AG10803 (cell line): Measurements from ENCODE around the gene AHDC1.
A peak's percentile ranks its signal among the peaks of the same experiment; 100 is the strongest.

Experiments used
- DNase-seq: peaks from one replicate; pipeline ENCODE4 v3.0.0; 2010; ENCODE audit warnings: low read depth
- H3K4me3 ChIP-seq: 2 replicates; pipeline ENCODE4 v1.5.1; 2011; ENCODE audit warnings: mild to moderate bottlenecking, low read length, control low read depth
- CTCF ChIP-seq: conservative IDR thresholded peaks from 2 replicates; pipeline ENCODE4 v1.5.1; 2011; ENCODE audit warnings: mild to moderate bottlenecking, low read length, control low read depth, inconsistent platforms

Gene AHDC1

GRCh38 chr1:27581823-27582243 is 22.1 kb downstream of the AHDC1 start:
- H3K4me3 ChIP-seq: no peak overlapping the region
- DNase-seq: no peak
- no peak for TF ChIP-seq CTCF

GRCh38 chr1:27577504-27578188 is 26.3 kb downstream of the AHDC1 start:
- no peak for TF ChIP-seq CTCF
- no peak for DNase-seq
- no peak overlapping the region for H3K4me3 ChIP-seq

- DNase-seq: no peak
- H3K4me3 ChIP-seq: no peak overlapping the region
- TF ChIP-seq CTCF: no peak
These were observed 27.1 kb downstream of the AHDC1 start for GRCh38 chr1:27576806-27577227.

- H3K4me3 ChIP-seq: peak overlapping the region; percentile 48
- no peak for DNase-seq
- TF ChIP-seq CTCF: no peak
These were observed 28.1 kb downstream of the AHDC1 start for GRCh38 chr1:27575840-27576331.

- H3K4me3 ChIP-seq: peak overlapping the region; percentile 43
- TF ChIP-seq CTCF: 0 out of 2 replicates have a peak, but pooled peaks have one; percentile 4
- DNase-seq: peak; percentile 87
These were observed 28.8 kb downstream of the AHDC1 start for GRCh38 chr1:27574871-27575831.

GRCh38 chr1:27574001-27574781 is 29.8 kb downstream of the AHDC1 start:
- DNase-seq: no peak
- no peak for TF ChIP-seq CTCF
- no peak overlapping the region for H3K4me3 ChIP-seq
